Esophagus muscularis mucosa (tissue), 4 donors: ENCODE results near the gene KMT5B. TPM values are rescaled to one million over a fixed set of nuclear protein-coding genes. Genes with fewer than 3 reads are reported as not detected.

ENCODE experiments used
- DNase-seq: peaks from one replicate; pipeline ENCODE4 v3.0.0-alpha.2; 2017; ENCODE audit errors: extremely low spot score
- H3K27ac ChIP-seq, 4 donors: fragments of 200-600 bp; sonication (generic); replicated peaks in 1 of 4; 1 replicate in 3 of 4; 2 replicates in 1 of 4; pipeline ENCODE4 v1.5.1; 2016 to 2019; ENCODE audit warnings: mild to moderate bottlenecking in 1 of 4
- H3K27me3 ChIP-seq, 4 donors: fragments of 200-600 bp; sonication (generic); one replicate each; pipeline versions ENCODE4 v1.5.1 to v1.6.0; 2016 to 2019
- H3K36me3 ChIP-seq, 4 donors: fragments of 200-600 bp; sonication (generic); one replicate each; pipeline ENCODE4 v1.5.1; 2016 to 2019
- H3K4me1 ChIP-seq, 4 donors: fragments of 200-600 bp; sonication (generic); one replicate each; pipeline ENCODE4 v1.5.1; 2016 to 2019
- H3K4me3 ChIP-seq, 4 donors: fragments of 200-600 bp; sonication (generic); 1 replicate in 2 of 4; 2 replicates in 2 of 4; pipeline ENCODE4 v1.5.1; 2016 to 2019; ENCODE audit warnings: mild to moderate bottlenecking in 4 of 4, moderate library complexity in 1 of 4
- H3K9me3 ChIP-seq, 4 donors: fragments of 200-600 bp; sonication (generic); 1 replicate in 3 of 4; 2 replicates in 1 of 4; pipeline ENCODE4 v1.5.1; 2016 to 2019
- EP300 ChIP-seq: sonication (generic); formaldehyde crosslinking; IDR thresholded peaks from one replicate; pipeline ENCODE4 v1.6.1; 2017; ENCODE audit warnings: antibody characterized with exemption
- POLR2A ChIP-seq: fragments of 450-650 bp; IDR thresholded peaks from one replicate; pipeline ENCODE4 v1.6.1; 2017; ENCODE audit warnings: antibody characterized with exemption, moderate library complexity, mild to moderate bottlenecking, low read depth
- POLR2AphosphoS5 ChIP-seq, 2 donors: sonication (generic); formaldehyde crosslinking; IDR thresholded peaks; one replicate each; pipeline ENCODE4 v1.6.1; 2017; ENCODE audit warnings: antibody characterized with exemption in 2 of 2
- WGBS: methylation state at CpG from one replicate; pipeline ENCODE4 v1.1.5; 2018; 5-methylcytosine and 5-hydroxymethylcytosine counted together
- intact Hi-C: fragments of 100-400 bp; cut with DNase I; formaldehyde crosslinking; loops from one replicate; pipeline ENCODE4 v1.15.1; 2023
- total RNA-seq, 4 donors: library from RNA; depleted of rRNA; stranded (reverse); fragments of >200 nt; gene quantifications; one replicate each; pipeline versions ENCODE4 v1.1.0 to v1.2.1, GENCODE V29; 2016
- TF ChIP-seq, protein P1 (sequence below), 3 experiments: fragments of 200-600 bp in 2 of 3; fragments of 450-650 bp in 1 of 3; sonication (generic) in 2 of 3; IDR thresholded peaks; one replicate each; pipeline ENCODE4 v1.5.1; 2017 to 2019; ENCODE audit warnings: antibody characterized with exemption in 3 of 3, mild to moderate bottlenecking in 2 of 3, moderate library complexity in 1 of 3

The KMT5B gene
- total RNA-seq, 4 donors from 2014 or later: 28.7 to 49.4 (median 43.3) TPM

DNA sequence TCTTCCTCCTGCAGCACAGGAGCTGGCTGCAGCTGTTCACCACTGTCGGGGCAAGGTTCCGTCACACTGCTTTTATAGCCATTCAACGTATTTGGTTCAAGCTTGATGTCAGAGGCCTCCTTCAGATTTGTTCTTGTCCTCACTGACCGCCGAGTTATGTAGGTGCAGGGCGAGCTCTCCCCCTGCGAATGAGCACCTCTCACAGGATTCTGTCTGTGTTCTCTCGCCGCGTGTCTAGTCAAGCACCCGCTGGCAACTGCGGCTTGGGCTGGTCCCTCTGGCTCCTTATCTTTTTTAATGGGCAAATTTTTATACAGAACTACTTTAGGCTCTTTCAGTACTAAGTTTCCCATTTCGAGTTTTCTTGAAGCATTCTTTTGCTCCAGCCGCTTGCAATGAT is 54.5 kb downstream of the KMT5B start:
- no peaks in the 10 kb centered on the region for H3K4me1 ChIP-seq
- peaks cover 19 to 48% (median 29%) of the 10 kb centered on the region in 4 donors for H3K36me3 ChIP-seq
- intact Hi-C loops: no loop called here
- DNase-seq: no peak
- 95% methylated on average over 14 of the region's 14 CpGs for WGBS
- TF ChIP-seq POLR2A: no peak
- no peak for TF ChIP-seq POLR2AphosphoS5 (IDR thresholded peaks at IDR 0.05)
- TF ChIP-seq EP300: no peak
- TF ChIP-seq, protein P1, sequence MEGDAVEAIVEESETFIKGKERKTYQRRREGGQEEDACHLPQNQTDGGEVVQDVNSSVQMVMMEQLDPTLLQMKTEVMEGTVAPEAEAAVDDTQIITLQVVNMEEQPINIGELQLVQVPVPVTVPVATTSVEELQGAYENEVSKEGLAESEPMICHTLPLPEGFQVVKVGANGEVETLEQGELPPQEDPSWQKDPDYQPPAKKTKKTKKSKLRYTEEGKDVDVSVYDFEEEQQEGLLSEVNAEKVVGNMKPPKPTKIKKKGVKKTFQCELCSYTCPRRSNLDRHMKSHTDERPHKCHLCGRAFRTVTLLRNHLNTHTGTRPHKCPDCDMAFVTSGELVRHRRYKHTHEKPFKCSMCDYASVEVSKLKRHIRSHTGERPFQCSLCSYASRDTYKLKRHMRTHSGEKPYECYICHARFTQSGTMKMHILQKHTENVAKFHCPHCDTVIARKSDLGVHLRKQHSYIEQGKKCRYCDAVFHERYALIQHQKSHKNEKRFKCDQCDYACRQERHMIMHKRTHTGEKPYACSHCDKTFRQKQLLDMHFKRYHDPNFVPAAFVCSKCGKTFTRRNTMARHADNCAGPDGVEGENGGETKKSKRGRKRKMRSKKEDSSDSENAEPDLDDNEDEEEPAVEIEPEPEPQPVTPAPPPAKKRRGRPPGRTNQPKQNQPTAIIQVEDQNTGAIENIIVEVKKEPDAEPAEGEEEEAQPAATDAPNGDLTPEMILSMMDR (IDR thresholded peaks at IDR 0.05): no peak
- H3K27me3 ChIP-seq: no peaks in the 10 kb centered on the region
- H3K27ac ChIP-seq: no peak overlapping the region
- H3K4me3 ChIP-seq: no peak overlapping the region
- H3K9me3 ChIP-seq: no peaks in the 10 kb centered on the region

DNA sequence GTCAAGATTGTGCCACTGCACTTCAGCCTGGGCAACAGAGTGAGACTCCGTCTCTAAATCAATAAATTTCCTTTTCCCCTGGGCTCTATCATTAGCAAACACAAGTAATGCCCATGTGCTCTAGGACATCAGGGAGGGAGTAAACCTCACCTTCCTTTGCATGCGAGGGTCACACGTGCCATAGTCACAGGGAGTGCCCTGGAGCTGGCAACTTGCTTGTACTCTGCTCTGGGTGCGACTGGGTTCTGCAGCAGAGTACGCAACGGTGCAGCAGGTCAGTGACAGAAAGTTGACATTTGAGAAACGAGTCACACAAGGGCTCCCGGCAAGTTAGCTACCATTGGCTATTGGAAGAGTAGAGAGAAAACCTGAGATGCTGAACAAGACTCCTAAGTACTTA is 59.4 kb downstream of the KMT5B start:
- no peak for DNase-seq
- 89% methylated on average over 8 of the region's 8 CpGs for WGBS
- no peak for TF ChIP-seq EP300
- TF ChIP-seq, protein P1 (IDR thresholded peaks at IDR 0.05): no peak
- no peak for TF ChIP-seq POLR2A
- TF ChIP-seq POLR2AphosphoS5 (IDR thresholded peaks at IDR 0.05): no peak

DNA sequence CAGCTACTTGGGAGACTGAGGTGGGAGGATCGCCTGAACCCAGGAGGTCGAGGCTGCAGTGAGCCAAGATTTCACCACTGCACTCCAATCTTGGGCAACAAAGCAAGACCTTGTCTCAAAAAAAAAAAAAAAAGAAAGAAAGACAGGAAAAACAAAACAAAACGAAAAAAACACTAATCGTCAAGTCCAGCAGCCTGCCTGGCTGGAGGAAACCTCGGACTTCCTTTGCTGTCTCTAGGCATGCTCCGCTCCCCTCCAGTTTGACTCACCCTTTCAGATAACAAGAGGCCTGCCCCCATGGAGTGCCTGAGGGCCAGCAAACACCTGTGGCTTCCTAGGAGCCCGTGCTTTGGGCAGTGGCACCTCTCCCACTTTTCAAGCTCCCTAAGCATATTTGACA is 63.1 kb downstream of the KMT5B start:
- peaks cover 0 to under 1% (median 0%) of the 10 kb centered on the region in 4 donors for H3K36me3 ChIP-seq
- H3K27me3 ChIP-seq: peaks cover 0 to 4% (median 0%) of the 10 kb centered on the region in 4 donors
- no peaks in the 10 kb centered on the region for H3K9me3 ChIP-seq
- DNase-seq: no peak
- WGBS: 53% methylated on average over 7 of the region's 7 CpGs
- H3K27ac ChIP-seq: no peak overlapping the region
- peaks cover 17 to 21% (median 20%) of the 10 kb centered on the region in 4 donors for H3K4me1 ChIP-seq
- TF ChIP-seq EP300: no peak
- no peak for TF ChIP-seq POLR2A
- intact Hi-C loops: no loop called here
- no peak overlapping the region for H3K4me3 ChIP-seq

More for the DNA sequence above, 59.4 kb downstream of the KMT5B start:
- intact Hi-C loops: no loop called here
- Histone ChIP-seq H3K36me3 (peaks cover 12 to 21% (median 16%) of the 10 kb centered on the region in 4 donors), H3K4me1 (no peaks in the 10 kb centered on the region), H3K9me3 (no peaks in the 10 kb centered on the region), H3K4me3 (no peak overlapping the region), H3K27me3 (peaks cover 0 to 2% (median 0%) of the 10 kb centered on the region in 4 donors), H3K27ac (no peak overlapping the region)

DNA sequence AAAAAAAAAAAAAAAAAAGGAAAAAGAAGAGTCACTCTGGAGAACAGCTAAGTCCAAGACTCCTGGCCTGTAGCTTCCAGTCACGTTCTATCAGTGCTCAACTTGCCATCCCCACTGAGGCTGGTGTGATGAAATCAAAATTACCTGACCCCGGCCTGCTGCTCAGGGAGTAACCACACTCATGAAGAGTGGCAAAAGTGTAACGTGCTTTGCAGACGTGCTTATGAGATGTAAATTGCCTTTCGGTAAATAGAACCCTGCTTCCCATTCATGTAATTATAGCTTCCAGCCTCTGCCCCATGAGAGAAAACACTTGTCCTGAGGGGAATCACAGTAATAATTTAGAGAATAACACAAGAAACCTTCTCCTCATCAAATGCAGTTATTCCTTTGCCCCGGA is 63.7 kb downstream of the KMT5B start:
- H3K9me3 ChIP-seq: no peaks in the 10 kb centered on the region
- H3K27me3 ChIP-seq: peaks cover 0 to 4% (median 0%) of the 10 kb centered on the region in 4 donors
- 73% methylated on average over 6 of the region's 6 CpGs for WGBS
- no peak overlapping the region for H3K4me3 ChIP-seq
- H3K36me3 ChIP-seq: no peaks in the 10 kb centered on the region
- H3K4me1 ChIP-seq: peaks cover 17 to 21% (median 20%) of the 10 kb centered on the region in 4 donors
- TF ChIP-seq, protein P1 (IDR thresholded peaks at IDR 0.05): no peak
- no peak for TF ChIP-seq POLR2A
- H3K27ac ChIP-seq: no peak overlapping the region
- intact Hi-C loops: no loop called here
- DNase-seq: no peak

DNA sequence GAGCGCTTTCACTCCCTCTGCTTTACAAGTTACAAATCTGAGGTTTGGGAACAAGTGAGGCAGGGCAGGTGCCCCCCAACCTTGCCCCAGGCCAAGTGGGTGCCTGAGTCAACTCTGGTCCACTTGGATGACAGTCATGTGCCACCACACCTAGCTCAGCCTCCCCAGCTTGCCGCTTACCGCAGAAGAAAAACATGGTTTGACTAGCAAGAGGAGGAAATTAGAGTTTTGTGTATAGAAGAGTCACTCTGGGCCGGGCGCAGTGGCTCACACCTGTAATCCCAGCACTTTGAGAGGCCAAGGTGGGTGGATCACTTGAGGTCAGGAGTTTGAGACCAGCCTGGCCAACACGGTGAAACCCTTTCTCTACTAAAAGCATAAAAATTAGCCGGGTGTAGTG is 64.2 kb downstream of the KMT5B start:
- Histone ChIP-seq H3K9me3 (no peaks in the 10 kb centered on the region), H3K27ac (no peak overlapping the region), H3K27me3 (peaks cover 0 to 4% (median 0%) of the 10 kb centered on the region in 4 donors), H3K4me1 (peaks cover 17 to 21% (median 20%) of the 10 kb centered on the region in 4 donors), H3K36me3 (no peaks in the 10 kb centered on the region), H3K4me3 (no peak overlapping the region)
- 88% methylated on average over 7 of the region's 7 CpGs for WGBS
- intact Hi-C loops: no loop called here
- TF ChIP-seq POLR2AphosphoS5 (IDR thresholded peaks at IDR 0.05) (no peak), POLR2A (no peak), EP300 (no peak)
- TF ChIP-seq, protein P1 (IDR thresholded peaks at IDR 0.05): no peak
- no peak for DNase-seq
